ENCODE results near the gene SFMBT1.

GRCh38 chr3:52865994-52866393, 179.9 kb downstream of the SFMBT1 start:
- TF ChIP-seq CTCF (IDR thresholded peaks at IDR 0.05; ENCODE audit: borderline replicate concordance, extremely low read depth, low read length, poor library complexity, severe bottlenecking) (no peak), EZH2 (IDR thresholded peaks at IDR 0.05; ENCODE audit: borderline replicate concordance, low read depth, low read length, severe bottlenecking) (no peak)

Data from DND-41 (cell line).